ENCODE measurements around the gene INPP5E. TPM values are rescaled to one million over a fixed set of nuclear protein-coding genes. Genes with fewer than 3 reads are reported as not detected.

INPP5E gene
- 10 to 100 TPM; 11.9 to 12.5 TPM for total RNA-seq

DNA sequence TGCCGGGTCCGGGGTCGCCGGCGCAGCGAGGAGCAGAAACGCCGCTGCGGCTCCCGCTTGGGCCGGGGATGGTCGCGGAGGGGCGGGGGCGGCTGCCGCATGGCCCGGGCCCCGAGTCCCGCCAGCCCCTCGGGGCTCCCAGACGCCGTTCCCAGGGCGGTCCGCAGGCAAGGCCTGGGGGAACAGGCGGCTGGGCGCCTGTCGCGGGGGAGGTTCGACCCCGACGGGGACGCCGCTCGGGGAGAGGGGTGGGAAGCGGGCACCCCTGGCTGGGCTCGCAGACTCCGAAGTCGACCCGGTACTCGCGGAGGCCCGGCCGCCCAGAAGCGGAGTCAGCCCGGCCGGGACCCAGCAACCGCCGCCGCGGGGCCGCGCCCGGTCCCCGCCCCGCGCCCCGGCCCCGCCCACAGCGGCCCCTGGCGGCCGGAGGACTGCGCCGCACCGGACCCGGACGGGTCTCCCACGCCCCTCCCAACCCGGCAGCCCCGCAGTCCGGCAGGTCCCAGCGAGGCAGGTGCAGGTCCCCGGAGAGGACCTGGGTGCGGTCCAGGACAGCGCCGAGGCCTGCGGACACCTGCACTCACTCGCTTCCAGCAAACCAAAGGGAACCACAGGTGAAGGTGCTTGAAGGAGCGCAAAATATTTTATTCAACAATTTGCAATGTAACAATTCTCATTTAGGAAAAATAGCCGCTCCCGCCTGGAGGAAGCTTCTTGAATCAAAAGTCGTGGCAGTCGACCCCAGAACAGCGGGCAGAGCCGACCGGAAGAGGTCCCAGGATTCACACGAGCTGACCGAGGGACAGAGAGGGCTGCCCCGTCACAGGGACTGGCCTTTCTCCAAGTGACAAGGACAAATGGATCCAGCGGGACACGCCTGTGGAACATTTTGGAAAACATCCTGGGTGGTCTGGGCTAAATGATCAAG is at the start of gene INPP5E:
INPP5E (minus strand) TSS at position 365 of the 928 bp plus-strand sequence. CDS start 426 bp downstream, outside the sequence.
- DNase-seq (ENCODE audit: low spot score) (no peak), ATAC-seq (ENCODE audit: insufficient number of reproducible peaks, low FRiP score, low read depth) (peak; percentile 67)
- peaks cover 32% of the 10 kb centered on the region for H3K36me3 ChIP-seq
- H3K4me3 ChIP-seq: peak within 1 kb of the TSS; percentile 98
- H3K27me3 ChIP-seq (replicated peaks; ENCODE audit: insufficient read depth): no peaks in the 10 kb centered on the region
- H3K27ac ChIP-seq: peak within 1 kb of the TSS in 1 of 2 donors; percentile 40
- peak; percentile 55 for TF ChIP-seq CTCF (IDR thresholded peaks at IDR 0.05)
- peaks cover 19 to 32% of the 10 kb centered on the region in 2 donors for H3K4me1 ChIP-seq (ENCODE audit: control insufficient read depth in 1 of 2, low read depth in 2 of 2)
- H3K9me3 ChIP-seq: no peaks in the 10 kb centered on the region

- no peaks in the 10 kb centered on the region for H3K36me3 ChIP-seq
- H3K27me3 ChIP-seq (replicated peaks; ENCODE audit: insufficient read depth): no peaks in the 10 kb centered on the region
- TF ChIP-seq CTCF (IDR thresholded peaks at IDR 0.05): peak; percentile 99
- no peaks in the 10 kb centered on the region for H3K9me3 ChIP-seq
- H3K4me1 ChIP-seq (ENCODE audit: control insufficient read depth in 1 of 2, low read depth in 2 of 2): peaks cover 5 to 20% of the 10 kb centered on the region in 2 donors
- DNase-seq (ENCODE audit: low spot score): no peak
- H3K4me3 ChIP-seq: no peak overlapping the region
- ATAC-seq (ENCODE audit: insufficient number of reproducible peaks, low FRiP score, low read depth): peak; percentile 27
- H3K27ac ChIP-seq: no peak overlapping the region
These were observed 48.9 kb upstream of the INPP5E start for GRCh38 chr9:136488247-136489214.

GRCh38 chr9:136487672-136488071 is 48.0 kb upstream of the INPP5E start:
- DNase-seq (ENCODE audit: low spot score) (no peak), ATAC-seq (ENCODE audit: insufficient number of reproducible peaks, low FRiP score, low read depth) (no peak)
- TF ChIP-seq CTCF (IDR thresholded peaks at IDR 0.05): no peak
- H3K27me3 ChIP-seq (replicated peaks; ENCODE audit: insufficient read depth): no peaks in the 10 kb centered on the region
- no peaks in the 10 kb centered on the region for H3K9me3 ChIP-seq
- H3K4me1 ChIP-seq (ENCODE audit: control insufficient read depth in 1 of 2, low read depth in 2 of 2): peaks cover 5 to 20% of the 10 kb centered on the region in 2 donors
- H3K36me3 ChIP-seq: no peaks in the 10 kb centered on the region
- H3K27ac ChIP-seq: no peak overlapping the region
- H3K4me3 ChIP-seq: no peak overlapping the region

DNA sequence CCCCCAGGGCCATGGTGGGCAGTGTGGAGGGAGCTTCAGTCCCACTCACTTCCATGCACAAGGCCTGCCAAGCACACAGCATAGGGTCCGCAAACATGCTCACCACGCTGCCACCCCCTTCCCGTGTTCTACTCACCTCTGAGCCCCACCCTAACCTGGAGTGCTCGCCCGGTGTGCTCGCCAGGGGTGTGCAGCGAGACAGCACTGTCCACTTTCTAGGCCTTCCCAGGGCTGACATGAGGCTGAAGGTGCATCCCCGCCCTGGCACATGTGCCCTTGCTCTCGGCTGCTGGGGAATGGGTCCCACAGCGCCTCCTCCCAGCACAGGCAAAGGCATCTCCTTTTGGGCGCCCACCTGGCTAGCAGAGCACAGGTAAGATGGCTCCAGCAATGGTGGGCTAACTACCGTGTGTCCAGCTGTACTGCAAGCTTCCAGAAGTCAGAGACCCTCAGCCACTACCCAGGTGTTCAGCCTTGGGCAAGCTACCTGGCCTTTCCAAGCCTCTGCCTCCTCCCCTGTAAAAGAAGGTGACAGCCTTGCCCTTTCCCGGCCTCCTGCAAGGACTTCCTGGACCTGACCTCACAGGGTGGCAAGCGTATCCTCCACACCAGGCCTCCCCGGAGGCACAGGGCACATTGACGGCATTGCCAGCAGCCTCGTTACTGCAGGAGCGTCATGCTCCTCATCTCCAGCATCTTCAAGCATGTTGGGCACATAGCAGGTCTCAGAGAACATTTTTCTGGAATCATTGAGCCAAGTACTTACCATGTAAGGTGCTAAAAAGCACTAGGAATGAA is 47.4 kb upstream of the INPP5E start:
- Histone ChIP-seq H3K4me1 (ENCODE audit: control insufficient read depth in 1 of 2, low read depth in 2 of 2) (peaks cover 5 to 22% of the 10 kb centered on the region in 2 donors), H3K27ac (no peak overlapping the region), H3K4me3 (no peak overlapping the region), H3K9me3 (no peaks in the 10 kb centered on the region), H3K36me3 (no peaks in the 10 kb centered on the region), H3K27me3 (replicated peaks; ENCODE audit: insufficient read depth) (no peaks in the 10 kb centered on the region)
- DNase-seq (ENCODE audit: low spot score) (no peak), ATAC-seq (ENCODE audit: insufficient number of reproducible peaks, low FRiP score, low read depth) (no peak)
- no peak for TF ChIP-seq CTCF (IDR thresholded peaks at IDR 0.05)
